ENCODE data around the gene NUP50. TPM values are rescaled to one million over a fixed set of nuclear protein-coding genes. Genes with fewer than 3 reads are reported as not detected.

NUP50 gene
- total RNA-seq, 1 experiment from 2014 or later: 128 TPM

DNA sequence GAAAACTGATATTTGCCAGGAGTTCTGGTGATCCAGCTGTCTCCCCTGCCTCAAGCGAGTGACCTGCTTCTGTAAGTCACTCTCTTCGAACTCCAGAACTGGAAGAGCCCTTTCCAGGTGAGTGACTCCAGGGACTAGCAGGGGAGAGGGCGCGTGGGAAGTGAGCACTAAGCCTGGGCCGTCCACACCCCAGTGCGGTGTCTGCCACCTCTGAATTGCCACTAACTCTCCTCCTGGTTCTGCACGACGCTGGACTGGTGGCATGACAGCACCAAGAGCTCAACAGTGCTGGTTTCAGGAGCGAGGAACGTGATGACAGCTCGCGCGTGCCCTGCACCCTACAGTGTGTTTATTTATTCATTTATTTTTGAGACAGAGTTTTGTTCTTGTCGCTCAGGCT lies 54.1 kb downstream of the NUP50 start:
- no peaks in the 10 kb centered on the region for H3K36me3 Mint-ChIP-seq (ENCODE audit: insufficient read depth, unreplicated experiment)
- CTCF ChIA-PET: no interaction called here

DNA sequence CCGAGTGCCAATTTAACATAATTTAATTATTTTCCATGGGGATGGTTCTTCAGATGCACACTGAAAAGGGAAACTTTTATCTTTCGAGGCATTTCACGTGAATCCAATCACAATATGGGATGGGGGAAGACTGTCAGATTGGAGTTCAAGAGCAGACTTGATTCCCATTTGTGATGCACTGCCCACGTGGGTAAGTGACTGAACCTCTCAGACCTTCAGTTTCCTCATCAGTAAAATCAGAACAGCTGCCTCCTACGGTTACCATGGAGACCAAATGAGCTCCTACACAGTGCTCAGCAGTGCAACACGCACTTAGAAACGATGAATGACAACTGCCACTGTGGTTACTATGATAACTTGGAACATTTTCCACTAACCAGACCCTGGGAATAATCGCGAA lies 55.3 kb downstream of the NUP50 start:
- Histone ChIP-seq H3K27me3 (replicated peaks; ENCODE audit: control insufficient read depth, insufficient read depth, low read length) (no peaks in the 10 kb centered on the region), H3K4me3 (ENCODE audit: low read depth, low read length) (no peak overlapping the region), H3K9me3 (no peaks in the 10 kb centered on the region), H3K4me1 (no peaks in the 10 kb centered on the region), H3K36me3 (ENCODE audit: control insufficient read depth, insufficient read depth, low read length) (no peaks in the 10 kb centered on the region)
- ChIA-PET CTCF (interaction anchor here (1.1 kb wide), 1 partner anchor 11 kb away, joined by 4 read pairs; no protein-coding TSS in a partner anchor), POLR2A (no interaction called here)
- DNase-seq: no peak
- Mint-ChIP-seq H3K4me1 (ENCODE audit: low read depth, unreplicated experiment) (no peaks in the 10 kb centered on the region), H3K36me3 (ENCODE audit: insufficient read depth, unreplicated experiment) (no peaks in the 10 kb centered on the region), H3K27ac (ENCODE audit: unreplicated experiment) (no peak overlapping the region), H3K4me3 (ENCODE audit: unreplicated experiment) (no peak overlapping the region), H3K9me3 (ENCODE audit: unreplicated experiment) (no peaks in the 10 kb centered on the region), H3K27me3 (ENCODE audit: insufficient read depth, unreplicated experiment) (no peaks in the 10 kb centered on the region)
- intact Hi-C loops (cut with micrococcal nuclease; ENCODE audit: unreplicated experiment): no loop called here
- BruUV-seq (replicated peaks): no TSS peak
- TF ChIP-seq, protein P1, sequence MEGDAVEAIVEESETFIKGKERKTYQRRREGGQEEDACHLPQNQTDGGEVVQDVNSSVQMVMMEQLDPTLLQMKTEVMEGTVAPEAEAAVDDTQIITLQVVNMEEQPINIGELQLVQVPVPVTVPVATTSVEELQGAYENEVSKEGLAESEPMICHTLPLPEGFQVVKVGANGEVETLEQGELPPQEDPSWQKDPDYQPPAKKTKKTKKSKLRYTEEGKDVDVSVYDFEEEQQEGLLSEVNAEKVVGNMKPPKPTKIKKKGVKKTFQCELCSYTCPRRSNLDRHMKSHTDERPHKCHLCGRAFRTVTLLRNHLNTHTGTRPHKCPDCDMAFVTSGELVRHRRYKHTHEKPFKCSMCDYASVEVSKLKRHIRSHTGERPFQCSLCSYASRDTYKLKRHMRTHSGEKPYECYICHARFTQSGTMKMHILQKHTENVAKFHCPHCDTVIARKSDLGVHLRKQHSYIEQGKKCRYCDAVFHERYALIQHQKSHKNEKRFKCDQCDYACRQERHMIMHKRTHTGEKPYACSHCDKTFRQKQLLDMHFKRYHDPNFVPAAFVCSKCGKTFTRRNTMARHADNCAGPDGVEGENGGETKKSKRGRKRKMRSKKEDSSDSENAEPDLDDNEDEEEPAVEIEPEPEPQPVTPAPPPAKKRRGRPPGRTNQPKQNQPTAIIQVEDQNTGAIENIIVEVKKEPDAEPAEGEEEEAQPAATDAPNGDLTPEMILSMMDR (IDR thresholded peaks at IDR 0.05; ENCODE audit: insufficient read depth in 1 of 2, low read depth in 1 of 2, low read length in 1 of 2, severe bottlenecking in 1 of 2, unreplicated experiment in 1 of 2): no peak

More for the DNA sequence above, 54.1 kb downstream of the NUP50 start:
- BruUV-seq (replicated peaks): no TSS peak
- H3K4me3 Mint-ChIP-seq (ENCODE audit: unreplicated experiment): no peak overlapping the region
- H3K36me3 ChIP-seq (ENCODE audit: control insufficient read depth, insufficient read depth, low read length): no peaks in the 10 kb centered on the region
- no peaks in the 10 kb centered on the region for H3K9me3 Mint-ChIP-seq (ENCODE audit: unreplicated experiment)
- H3K27me3 ChIP-seq (replicated peaks; ENCODE audit: control insufficient read depth, insufficient read depth, low read length): no peaks in the 10 kb centered on the region
- TF ChIP-seq, protein P1 (IDR thresholded peaks at IDR 0.05; ENCODE audit: insufficient read depth in 1 of 2, low read depth in 1 of 2, low read length in 1 of 2, severe bottlenecking in 1 of 2, unreplicated experiment in 1 of 2): no peak
- no peaks in the 10 kb centered on the region for H3K27me3 Mint-ChIP-seq (ENCODE audit: insufficient read depth, unreplicated experiment)
- no peaks in the 10 kb centered on the region for H3K4me1 ChIP-seq
- no peak for DNase-seq
- no peak overlapping the region for H3K27ac Mint-ChIP-seq (ENCODE audit: unreplicated experiment)
- POLR2A ChIA-PET: no interaction called here
- H3K4me3 ChIP-seq (ENCODE audit: low read depth, low read length): no peak overlapping the region
- H3K9me3 ChIP-seq: no peaks in the 10 kb centered on the region
- intact Hi-C loops (cut with micrococcal nuclease; ENCODE audit: unreplicated experiment): no loop called here
- no peaks in the 10 kb centered on the region for H3K4me1 Mint-ChIP-seq (ENCODE audit: low read depth, unreplicated experiment)

DNA sequence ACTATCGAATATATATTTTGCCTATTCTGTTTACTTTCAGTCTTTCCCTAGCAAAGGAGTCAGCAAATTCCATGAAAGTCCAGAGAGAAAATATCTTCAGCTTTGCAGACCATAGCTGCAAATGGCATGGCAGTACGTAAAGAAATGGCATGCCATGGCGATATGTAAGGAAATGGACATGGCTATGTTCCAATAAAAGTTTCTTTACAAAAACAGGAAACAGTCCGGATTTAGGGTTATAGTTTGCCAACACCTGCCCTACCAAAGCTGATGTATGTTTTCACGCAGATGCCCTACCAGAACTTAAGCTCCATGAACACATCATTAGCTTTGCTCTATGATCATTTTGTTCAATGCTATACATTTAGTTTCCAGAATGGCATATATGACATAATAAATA lies 57.5 kb downstream of the NUP50 start:
- H3K4me1 ChIP-seq: no peaks in the 10 kb centered on the region
- POLR2A ChIA-PET: interaction anchor here (1.3 kb wide), 1 partner anchor 40 kb away, joined by 3 read pairs; no protein-coding TSS in a partner anchor
- H3K36me3 ChIP-seq (ENCODE audit: control insufficient read depth, insufficient read depth, low read length): no peaks in the 10 kb centered on the region
- no peaks in the 10 kb centered on the region for H3K36me3 Mint-ChIP-seq (ENCODE audit: insufficient read depth, unreplicated experiment)
- no peaks in the 10 kb centered on the region for H3K27me3 ChIP-seq (replicated peaks; ENCODE audit: control insufficient read depth, insufficient read depth, low read length)
- no peak for DNase-seq
- H3K9me3 ChIP-seq: no peaks in the 10 kb centered on the region
- no peaks in the 10 kb centered on the region for H3K9me3 Mint-ChIP-seq (ENCODE audit: unreplicated experiment)
- CTCF ChIA-PET: no interaction called here
- no TSS peak for BruUV-seq (replicated peaks)
- TF ChIP-seq, protein P1 (IDR thresholded peaks at IDR 0.05; ENCODE audit: insufficient read depth in 1 of 2, low read depth in 1 of 2, low read length in 1 of 2, severe bottlenecking in 1 of 2, unreplicated experiment in 1 of 2): no peak
- no peak overlapping the region for H3K4me3 Mint-ChIP-seq (ENCODE audit: unreplicated experiment)
- peaks cover 1% of the 10 kb centered on the region for H3K4me1 Mint-ChIP-seq (ENCODE audit: low read depth, unreplicated experiment)
- intact Hi-C loops (cut with micrococcal nuclease; ENCODE audit: unreplicated experiment): no loop called here
- H3K27ac Mint-ChIP-seq (ENCODE audit: unreplicated experiment): no peak overlapping the region
- no peaks in the 10 kb centered on the region for H3K27me3 Mint-ChIP-seq (ENCODE audit: insufficient read depth, unreplicated experiment)
- no peak overlapping the region for H3K4me3 ChIP-seq (ENCODE audit: low read depth, low read length)

Data from Caco-2 (cell line).